Spleen (tissue), 7 donors: ENCODE results near the gene WASL.

Experiments used
- POLR2A ChIP-seq, 3 donors: fragments of 450-650 bp; IDR thresholded peaks; one replicate each; pipeline ENCODE4 v1.5.1; 2017; ENCODE audit warnings: antibody characterized with exemption in 3 of 3, mild to moderate bottlenecking in 1 of 3
- POLR2AphosphoS5 ChIP-seq, 3 donors: sonication (generic); formaldehyde crosslinking; IDR thresholded peaks; one replicate each; pipeline ENCODE4 v1.5.1; 2017; ENCODE audit warnings: antibody characterized with exemption in 3 of 3
- TF ChIP-seq, protein P1 (sequence below), 11 experiments: fragments of 200-600 bp in 7 of 11; fragments of 450-650 bp in 4 of 11; sonication (generic) in 4 of 11; IDR thresholded peaks in 8 of 11; conservative IDR thresholded peaks in 3 of 11; 1 replicate in 7 of 11; 2 replicates in 4 of 11; pipeline versions ENCODE4 v1.4.0 to v1.8.0; 2016 to 2021; ENCODE audit warnings: antibody characterized with exemption in 11 of 11, inconsistent platforms in 4 of 11, mild to moderate bottlenecking in 1 of 11
- donor health status: DM: no; HTN: no; CAD: no; lungs with moderate emphysema.
- donor health status: DM: no; HTN: no; CAD: no.
- donor health status: DM: no; HTN: no; CAD: no.

DNA sequence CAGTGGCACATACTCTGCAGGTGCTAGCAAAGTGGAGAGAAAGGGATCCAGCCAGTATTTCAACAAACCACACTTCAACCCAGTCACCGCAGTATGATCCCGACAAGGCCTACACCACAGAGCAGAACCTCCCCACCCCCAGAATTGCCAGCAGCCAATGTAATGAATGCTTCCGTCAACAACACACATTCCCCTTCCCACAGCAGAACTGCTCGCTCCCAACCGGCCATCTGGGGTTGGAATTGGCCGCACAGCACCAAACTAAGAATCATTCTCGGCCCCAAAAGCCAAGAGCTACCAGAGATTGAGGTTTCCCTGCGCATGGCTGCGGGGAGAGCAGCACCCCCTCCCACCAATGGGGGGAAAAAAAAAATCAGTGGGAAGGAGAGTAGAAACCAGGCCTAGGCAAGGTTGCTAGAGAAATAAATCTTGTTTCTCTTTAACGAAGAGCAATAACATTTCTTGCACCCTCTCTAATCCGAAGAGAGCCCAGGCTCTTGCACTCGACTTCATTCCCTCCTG, 1.1 kb downstream of the WASL start:
- TF ChIP-seq, protein P1, sequence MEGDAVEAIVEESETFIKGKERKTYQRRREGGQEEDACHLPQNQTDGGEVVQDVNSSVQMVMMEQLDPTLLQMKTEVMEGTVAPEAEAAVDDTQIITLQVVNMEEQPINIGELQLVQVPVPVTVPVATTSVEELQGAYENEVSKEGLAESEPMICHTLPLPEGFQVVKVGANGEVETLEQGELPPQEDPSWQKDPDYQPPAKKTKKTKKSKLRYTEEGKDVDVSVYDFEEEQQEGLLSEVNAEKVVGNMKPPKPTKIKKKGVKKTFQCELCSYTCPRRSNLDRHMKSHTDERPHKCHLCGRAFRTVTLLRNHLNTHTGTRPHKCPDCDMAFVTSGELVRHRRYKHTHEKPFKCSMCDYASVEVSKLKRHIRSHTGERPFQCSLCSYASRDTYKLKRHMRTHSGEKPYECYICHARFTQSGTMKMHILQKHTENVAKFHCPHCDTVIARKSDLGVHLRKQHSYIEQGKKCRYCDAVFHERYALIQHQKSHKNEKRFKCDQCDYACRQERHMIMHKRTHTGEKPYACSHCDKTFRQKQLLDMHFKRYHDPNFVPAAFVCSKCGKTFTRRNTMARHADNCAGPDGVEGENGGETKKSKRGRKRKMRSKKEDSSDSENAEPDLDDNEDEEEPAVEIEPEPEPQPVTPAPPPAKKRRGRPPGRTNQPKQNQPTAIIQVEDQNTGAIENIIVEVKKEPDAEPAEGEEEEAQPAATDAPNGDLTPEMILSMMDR (IDR thresholded peaks at IDR 0.05 in 8 of 11, conservative IDR thresholded peaks at IDR 0.05 in 3 of 11) = no peak
- TF ChIP-seq POLR2AphosphoS5 (IDR thresholded peaks at IDR 0.05) (peak in 2 of 3 donors; percentile 62 to 66), POLR2A (IDR thresholded peaks at IDR 0.05) (no peak)
